CD4-positive, alpha-beta T cell treated with Interferon gamma for 1 hour (primary cell): ENCODE results near the gene PROSER2.
A peak's percentile ranks its signal among the peaks of the same experiment; 100 is the strongest.

Source experiments
- DNase-seq: peaks from one replicate; pipeline ENCODE4 v3.0.0-alpha.2; 2020

The PROSER2 gene

DNA sequence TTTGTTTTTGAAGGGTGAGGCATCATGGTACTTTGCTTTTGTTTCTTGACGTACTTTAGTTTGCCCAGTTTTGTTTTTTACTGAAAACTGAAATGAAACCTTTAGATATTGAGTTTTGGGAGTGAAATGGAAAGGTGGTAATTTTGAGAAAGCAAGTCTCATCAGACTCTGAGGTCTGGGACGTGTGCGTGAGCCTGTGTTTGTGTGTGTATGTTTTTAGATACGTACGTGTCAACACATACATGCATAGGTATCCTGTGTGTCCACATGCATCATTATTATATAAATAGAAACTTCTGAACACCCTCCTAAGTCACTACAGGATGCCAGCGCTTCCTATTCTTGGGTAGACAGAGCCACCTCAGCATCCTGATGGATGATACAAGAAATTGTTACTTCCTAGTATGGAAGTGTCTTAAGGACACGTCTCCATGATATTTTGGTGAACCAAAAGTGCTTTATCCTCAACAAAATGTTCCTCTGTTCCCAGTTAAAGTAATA is 47.8 kb downstream of the PROSER2 start:
- no peak for DNase-seq

DNA sequence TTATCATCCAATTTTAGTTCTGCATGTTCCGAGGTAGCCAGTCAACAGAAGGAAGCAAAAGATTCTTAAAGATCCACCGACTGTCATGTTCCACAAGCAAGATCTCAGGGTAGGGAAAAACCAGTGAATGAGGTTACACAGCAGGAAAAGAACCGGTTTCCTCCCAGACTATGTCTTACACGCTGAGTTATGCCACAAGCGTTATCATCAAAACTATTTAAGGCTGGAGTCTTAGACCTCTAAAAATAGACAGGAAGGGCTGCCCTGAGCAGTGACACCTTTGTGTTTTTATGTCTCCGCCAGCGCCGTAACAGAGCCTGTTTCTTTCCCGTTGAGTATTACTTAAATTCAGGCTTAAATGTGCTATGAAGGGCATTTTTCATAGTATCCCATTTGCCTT is 48.3 kb downstream of the PROSER2 start:
- no peak for DNase-seq

DNA sequence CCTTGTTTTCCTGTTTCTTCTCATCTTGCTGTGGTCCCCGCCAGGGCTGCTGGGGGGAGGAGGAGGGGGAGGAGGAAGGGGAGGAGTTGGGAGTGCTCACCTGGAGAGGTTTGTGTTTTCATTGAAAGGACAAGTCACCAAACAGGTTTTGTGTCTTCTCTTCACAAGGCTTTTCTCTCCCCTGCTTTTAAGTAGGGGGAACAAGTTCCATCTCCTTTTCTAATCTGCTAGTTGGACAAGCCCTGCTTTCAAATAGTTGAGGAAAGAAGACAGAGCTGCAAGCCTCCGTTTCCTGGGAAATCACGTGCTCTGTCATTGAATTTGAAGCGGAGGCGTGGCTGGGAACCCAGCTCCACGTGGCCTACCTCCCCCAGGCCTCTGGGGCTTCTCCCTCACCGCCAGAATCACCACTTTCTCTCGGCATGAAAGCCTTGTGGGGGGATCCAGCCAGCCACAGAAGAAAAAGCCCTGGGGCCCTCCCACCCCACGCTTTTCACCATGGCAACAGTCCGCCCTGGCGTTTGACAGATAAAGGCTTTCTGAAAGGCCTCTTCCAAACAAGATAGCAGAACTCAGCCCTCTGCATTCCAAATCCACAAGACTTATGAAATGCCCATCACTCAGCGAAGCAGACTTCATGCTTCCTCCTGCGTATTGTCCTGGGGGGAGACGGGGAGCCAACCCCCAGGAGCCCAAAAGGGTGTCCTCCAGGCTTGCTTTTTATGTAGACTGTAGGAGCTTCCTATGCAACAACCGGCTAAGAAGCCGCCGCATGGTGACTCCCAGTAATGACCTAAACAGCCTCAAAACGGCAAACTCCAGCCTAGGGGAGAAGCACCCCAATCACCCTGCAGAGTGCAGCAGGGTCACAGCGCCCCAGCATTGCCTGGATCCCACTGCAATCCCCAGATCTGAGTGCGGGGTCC is 51.7 kb downstream of the PROSER2 start:
- peak; percentile 39 for DNase-seq

DNA sequence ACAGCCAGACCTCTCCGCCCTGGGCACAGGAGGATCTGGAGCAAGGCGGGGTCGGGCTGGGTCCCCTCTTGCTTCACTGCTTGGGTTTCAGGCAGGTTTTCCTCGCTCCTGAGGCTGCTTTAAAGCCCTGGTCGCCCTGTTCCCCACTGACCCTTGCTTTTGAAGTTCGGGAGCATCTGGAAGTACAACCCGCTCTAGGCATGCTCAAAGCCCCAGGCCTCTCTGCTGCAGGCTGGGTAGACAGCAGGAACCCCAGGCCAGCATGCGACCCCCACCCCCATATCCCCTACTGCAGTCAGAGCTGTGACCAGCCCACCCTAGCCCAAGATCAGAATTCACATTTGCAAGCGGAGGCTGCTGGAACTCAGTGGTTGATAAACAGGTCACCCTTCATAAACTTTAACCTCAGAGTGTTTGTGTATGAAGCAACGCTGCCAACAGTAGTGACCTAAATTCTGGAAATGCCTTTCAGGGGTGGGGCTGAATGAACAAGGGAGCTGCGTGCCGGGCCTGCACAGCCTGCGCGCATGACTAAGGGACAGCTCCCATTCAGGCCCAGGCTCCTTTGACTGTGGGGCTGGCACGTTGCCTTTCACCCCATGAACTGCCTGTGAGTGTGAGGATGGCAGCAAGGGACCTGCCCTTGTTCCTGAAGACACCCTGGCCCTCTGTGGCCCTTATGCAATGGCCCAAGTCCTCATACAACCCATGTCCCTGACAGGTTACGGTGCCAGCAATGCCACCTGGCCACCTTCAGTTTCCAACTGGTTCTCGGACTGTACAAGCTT is 52.5 kb downstream of the PROSER2 start:
- DNase-seq: no peak

DNA sequence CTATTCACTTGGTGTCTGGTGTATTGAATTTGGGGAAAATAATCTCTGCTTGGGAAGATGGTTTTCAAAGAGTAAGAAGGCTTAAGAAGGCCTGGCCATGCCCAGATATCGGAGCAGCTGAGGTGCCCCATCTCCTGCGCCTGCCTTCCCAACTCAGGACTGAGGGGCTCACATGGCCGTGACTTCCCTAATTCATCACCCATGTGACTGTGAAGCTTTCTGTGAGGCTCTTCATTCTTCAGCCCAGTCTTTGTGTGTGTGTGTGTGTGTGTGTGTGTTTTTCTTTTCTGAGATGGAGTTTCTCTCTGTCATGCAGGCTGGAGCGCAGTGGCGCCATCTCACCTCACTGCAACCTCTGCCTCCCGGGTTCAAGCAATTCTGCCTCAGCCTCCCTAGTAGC is 53.2 kb downstream of the PROSER2 start:
- DNase-seq: no peak

DNA sequence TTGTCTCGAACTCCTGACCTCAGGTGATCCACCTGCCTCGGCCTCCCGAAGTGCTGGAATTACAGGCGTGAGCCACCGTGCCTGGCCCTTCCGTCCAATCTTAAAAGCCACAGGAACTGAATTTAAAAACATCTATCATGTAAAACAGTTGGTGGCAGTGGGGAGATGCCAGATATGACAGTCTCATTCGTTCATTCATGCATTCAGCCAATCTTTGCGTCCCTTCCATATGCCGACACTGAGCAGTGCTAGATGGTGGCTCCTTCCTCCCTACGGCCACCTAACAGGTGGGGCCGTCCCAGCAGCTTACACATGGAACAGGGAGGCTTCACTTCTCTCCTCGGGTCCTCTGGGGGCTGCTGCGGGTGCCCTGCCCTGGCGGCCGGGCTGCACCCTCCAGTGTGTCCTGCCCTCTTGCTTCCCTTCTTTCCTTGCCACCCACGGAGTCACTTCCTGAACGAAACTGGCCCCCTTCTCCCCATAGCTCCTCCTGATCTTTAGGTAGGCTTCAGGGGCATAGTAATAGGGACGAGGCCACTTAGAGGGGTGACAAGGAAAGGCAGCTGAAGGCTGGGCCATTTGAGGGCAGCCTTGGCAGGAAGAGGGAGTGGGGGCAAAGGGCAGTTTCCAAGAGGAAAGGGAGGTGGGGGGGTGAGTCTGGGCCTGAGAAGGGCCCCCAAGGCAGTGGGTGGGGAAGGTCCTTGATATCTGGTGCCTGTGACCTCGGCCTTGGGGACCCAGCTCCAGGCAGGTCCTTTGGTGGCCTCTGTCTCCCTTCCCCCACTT is 53.8 kb downstream of the PROSER2 start:
- DNase-seq: no peak

DNA sequence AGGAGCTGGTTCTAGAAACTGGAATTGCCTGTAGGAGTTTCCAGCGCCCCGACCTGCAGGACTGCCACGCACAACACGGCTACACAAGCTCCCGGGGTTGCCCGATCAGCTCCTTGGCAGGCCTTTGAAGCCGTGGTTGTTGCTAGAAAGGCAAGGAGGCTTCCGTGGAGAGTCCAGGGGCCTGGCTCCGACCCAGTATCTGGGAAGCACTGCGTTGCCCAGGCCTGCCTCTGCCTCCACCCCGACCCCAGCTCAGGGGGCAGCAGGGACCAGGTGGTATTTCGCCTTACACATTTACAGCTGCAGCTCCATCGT is 54.4 kb downstream of the PROSER2 start:
- no peak for DNase-seq

DNA sequence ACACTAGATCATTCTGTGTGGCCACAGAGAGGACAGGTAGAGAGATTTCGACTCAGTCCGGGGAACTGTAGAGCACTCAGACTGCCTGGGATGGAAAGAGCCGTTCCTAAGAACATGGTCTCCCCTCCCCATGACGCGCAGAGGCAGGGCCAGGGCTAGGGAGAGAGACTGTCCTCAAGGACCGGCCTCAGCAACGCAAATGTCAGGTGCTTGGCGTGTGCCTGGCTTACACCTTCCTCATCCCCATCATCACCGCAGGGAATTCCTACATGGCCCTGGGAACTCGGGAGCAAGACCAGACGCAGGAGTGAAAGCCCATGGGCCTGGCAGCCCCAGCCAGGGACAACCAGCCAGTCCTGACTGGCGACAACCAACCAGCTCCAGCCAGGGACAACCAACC is 55.6 kb downstream of the PROSER2 start:
- DNase-seq: no peak

DNA sequence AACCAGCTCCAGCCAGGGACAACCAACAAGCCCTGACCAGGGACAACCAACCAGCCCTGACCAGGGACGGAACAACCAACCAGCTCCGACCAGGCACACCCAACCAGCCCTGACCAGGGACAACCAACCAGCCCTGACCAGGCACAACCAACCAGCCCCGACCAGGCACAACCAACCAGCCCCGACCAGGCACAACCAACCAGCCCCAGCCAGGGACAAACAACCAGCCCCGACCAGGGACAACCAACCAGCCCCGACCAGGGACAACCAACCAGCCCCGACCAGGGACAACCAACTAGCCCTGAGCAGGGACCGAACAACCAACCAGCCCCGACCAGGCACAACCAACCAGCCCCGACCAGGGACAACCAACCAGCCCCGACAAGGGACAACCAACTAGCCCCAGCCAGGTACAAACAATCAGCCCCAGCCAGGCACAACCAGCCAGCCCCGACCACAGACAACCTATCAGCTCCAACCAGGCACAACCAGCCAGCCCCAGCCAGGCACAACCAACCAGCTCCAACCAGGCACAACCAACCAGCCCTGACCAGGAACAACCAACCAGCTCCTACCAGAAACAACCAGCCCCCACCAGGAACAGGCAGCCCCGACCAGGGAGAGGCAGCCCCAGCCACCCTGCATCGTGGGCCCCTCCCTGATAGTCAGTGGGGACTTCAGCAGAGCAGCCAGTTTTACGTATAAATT is 56.4 kb downstream of the PROSER2 start:
- DNase-seq: no peak

DNA sequence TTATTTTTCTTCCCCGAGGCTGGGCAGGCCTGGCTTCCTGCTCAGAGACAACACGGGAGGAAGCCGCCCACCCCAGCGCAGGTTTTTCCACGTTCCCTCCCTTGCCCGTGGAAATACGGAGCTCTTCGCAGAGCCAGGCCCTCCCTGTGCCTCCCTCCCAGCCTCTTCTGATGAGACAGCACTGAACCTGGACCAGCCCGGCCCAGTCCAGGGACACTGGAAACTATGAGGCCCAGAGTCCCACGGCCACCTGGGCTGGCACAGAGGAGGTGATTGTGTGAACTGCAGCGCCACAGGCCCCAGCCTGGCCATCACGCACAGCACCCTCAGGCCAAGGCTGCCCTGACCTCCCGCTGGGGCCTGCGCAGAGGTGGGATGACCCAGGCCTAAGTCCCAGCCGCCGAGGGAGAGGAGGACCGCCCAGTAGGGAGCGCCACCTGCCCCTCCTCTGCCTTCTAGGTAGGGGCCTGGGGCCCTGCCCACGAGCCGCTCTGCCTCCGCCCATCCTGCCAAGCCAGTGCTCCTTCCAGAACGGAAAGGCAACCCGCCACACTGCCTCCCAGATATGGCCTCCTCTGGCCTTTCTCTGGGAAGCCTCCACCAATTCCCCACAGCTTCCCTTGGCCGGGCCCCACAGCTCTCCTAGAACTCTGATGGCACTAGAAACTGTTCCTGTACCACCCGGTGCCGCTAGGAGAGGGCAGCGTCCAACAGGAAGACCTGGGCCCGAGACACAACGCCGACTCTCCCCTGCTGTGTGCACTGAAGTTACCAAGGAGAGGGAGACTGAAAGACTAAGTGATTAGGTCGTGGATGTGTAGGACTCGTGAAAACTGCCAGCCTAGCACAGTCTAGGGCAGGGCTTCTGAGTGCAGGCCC is 57.2 kb downstream of the PROSER2 start:
- no peak for DNase-seq

DNA sequence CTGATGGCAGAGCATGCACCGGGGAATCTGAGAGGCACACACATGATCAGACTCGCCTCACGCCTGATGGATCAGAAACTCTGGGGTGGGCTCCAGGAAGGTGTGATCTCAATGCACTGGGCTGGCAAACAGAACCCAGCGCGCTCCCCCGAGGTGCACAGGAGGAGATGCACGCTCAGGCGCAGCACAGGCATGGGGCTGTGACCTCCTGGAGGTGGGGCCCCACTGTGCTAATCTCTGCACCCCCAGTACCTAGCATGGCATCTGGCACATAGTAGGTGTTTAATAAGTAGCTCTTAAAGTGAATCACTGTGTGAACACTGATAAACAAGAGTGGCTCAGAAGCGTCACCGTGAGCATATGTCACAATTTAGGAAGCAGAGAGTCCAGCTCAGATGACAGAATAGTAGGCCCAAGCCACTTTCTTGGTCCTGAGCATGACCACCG is 57.9 kb downstream of the PROSER2 start:
- no peak for DNase-seq

DNA sequence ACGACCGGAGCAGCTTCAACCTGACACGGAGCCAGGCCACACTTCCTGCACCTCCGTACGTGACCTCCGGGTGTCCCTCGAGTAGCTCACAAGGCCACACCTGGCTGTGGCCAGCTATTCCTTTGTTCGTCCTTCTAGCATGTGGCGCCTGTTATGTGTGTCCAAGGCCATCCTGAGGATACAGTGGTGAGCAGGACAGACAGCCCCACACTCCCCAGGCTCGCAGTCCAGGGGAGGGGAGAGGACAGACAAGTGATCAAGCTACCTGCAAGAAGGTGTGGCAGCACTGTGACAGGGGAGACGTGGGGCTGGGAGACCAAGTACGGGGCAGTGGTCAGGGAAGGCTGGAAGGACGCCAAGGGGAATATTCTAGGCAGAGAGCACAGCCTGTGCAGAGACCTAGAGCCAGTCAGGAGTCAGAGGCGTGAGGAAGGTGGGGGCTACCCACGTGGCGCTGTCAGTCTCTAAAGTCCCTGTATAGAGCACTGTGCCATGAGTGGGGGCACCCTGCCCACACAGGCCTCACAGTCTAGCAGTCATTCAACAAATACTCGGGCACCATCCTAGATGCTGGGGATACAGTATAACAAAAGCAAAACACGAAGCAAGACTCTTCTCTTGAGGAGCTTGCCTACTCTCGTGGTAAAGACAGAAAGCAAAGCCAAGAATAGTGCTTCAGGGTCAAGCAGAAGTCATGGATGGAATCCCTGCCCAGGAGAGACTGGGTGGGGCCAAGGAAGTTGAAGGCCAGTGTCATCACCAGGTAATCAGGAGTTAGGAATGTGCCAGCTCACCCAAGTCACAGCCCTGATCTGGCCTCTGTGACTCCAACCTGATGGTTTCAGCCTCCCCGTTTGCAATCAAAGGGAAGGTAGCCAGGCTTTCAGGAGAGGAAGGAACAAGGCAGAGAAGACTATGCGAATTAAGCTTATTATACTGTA is 58.6 kb downstream of the PROSER2 start:
- DNase-seq: no peak

DNA sequence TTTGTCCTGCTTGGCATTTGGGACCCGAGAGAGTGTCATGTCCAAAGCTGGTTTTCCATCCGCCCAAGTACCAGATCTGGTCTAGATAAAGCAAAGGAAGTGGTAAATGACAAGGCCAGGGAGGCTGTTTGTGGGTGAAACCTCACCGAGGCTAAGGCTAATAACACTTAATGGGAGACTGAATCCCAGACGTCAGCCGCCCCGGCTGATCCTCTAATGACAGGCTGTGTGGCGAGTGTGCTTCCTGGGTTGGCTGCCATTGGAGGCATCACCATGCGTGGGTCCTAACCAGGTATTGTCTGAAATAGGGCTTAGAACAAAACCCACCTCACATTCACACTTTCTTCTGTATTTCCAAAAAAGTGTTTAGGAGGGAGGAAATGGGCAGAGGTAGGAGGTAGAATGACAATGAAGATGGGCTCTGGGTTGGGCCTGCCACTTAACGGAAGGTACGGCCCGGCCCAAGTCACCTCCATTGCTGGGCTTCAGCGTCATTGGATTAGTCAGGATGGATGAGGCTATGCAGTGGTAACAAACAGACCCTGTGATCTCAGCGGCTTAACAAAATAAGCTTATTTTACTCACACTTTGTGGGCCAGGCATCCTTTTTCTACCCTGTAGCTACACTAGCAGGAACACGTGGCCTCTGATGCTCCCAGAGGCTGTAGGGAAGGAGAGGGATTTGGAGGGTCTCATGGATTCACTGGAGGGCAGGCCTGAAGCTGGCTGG is 59.7 kb downstream of the PROSER2 start:
- no peak for DNase-seq

DNA sequence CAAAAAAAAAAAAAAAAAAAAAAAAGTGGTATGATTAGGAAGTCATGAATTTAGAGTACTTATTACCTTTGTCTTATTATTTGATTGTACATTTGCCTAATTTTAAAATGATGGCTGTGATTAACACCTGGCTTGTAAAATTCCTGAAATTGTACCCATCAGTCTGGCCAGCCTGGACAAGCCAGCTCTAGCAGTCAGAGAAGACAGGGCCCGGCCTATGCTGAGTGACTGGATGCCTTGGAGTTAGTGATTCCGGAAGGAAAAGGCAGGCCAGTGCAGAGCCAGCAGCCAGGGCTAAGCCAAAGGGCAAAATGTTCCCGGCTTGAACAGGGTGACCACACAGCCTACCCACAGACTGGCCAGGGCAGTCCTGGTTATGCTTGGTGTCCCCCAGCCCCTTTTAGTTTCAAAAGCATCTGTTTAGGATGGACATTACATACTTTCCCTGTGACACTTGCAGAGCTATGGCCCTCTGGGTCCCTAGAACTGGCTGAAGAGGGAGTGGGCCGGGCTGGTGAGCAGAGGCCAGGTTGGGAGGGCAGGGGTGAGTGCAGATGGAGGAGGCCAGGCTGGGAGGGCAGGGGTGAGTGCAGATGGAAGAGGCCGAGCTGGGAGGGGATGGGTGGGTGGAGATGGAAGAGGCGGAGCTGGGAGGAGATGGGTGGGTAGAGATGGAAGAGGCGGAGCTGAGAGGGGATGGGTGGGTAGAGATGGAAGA is 61.7 kb downstream of the PROSER2 start:
- DNase-seq: no peak

DNA sequence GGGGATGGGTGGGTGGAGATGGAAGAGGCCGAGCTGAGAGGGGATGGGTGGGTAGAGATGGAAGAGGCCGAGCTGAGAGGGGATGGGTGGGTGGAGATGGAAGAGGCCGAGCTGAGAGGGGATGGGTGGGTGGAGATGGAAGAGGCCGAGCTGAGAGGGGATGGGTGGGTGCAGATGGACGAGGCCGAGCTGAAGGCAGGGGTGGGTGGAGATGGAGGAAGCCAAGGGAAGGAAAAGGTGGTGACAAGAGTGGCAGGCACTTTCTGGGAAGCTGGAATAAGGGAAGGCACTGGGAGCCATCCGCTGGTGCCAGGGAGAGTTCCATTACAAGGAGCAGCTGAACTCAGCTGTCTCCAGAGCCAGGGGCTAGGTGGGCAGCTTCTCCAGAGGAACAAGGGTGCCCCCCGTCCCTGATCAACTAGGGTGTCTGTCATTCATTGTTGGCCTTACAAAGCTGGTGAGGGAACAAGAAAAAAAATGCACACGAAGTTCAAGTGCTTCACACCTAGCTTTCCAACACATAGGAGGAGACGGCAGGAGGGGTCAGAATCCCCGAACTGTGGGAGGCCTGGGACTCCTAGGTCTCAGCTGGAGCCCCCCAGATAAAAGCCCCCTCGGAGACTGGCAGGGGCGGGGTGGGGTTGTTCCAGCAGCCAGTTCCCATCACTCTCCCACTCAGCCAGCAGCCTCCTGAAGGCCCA is 62.4 kb downstream of the PROSER2 start:
- no peak for DNase-seq

DNA sequence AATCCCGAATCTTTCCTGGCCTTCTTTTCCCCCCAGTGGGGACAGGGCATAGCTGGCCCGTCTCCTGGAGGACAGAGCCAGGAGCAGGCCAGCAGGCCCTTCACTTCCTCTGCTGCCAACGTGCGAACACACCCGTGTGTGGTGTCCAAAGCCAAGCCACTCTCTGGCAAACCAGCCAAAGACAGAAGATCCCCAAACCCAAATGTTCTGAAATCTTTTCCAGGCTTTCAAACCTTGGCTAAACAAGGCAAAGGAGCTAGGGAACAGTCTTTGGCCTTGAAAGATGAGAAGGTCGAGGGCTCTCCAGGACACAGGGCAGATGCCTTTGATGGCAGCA is 63.0 kb downstream of the PROSER2 start:
- no peak for DNase-seq

DNA sequence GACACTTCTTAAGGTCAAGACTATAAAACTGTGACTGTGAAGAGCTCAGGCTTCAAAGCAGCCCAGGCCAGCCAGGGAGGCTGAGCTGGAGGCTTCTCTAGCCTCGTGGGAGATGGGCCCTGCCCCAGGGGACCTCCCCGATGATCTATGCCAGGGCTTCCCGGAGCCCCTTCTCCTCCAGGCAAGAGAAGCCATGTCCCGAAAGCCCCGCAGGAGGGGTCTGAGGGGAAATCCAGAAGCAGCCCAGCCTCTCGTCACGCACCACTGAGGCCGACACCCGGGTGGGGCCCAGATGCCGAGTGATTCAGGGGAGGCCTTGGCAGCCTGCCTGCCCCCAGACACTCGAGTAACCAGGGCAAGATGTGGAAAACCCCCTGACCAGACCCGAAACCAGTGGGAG is 63.7 kb downstream of the PROSER2 start:
- DNase-seq: no peak
